HG03103 (cell line): Measurements from ENCODE around the gene S100A5.

Source experiments
- ATAC-seq: cut with Tn5 transposase; IDR thresholded peaks from one replicate; pipeline ENCODE4 v1.9.1; 2021; ENCODE audit warnings: low read depth; ENCODE audit not compliant: unreplicated experiment

S100A5 gene

DNA sequence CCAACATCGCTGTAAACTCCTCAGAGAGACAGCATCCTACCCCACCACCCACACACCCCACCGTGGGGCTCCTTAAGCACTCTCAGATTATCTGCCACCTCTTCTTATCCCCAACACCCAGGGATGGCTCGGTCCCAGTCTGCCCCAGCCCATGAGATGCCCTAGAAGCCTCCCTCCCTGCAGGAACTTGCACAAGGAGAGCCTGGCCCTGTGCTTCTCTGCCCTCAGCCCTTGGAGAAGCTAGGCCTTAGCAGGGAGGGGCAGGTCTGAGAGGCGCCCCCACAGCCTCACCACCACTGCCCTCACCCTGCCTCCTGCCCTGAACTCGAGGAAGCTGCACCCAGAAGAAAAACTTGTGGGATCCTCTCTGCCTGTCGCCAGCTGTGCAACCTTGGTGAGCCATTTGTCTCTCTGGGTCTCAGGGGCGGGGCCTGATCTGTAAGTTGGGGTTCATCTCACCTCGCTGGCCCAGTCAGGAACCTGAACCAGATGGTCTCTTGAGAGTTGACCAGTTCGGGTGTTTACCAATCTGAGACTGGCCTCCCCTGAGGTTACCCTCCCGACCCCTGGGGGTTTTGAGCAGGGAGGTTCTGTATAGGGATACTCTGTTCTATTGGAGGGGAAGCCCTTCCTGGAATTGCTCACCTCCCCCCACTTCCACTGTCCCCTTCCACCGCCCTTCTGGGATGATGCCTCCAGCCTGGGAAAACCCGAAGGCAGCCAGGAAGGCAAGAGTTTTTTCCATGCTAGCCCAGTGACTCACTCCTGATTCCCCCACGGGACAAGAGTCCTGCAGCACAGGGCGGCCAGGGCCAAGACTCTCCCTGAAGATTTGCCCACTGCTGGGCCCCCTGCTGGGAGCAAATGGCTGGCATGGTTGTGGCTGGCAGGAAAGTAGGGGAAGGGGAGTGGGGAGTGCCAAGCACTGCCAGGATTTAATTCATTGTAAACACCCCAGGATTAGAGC lies 8.3 kb upstream of the S100A5 start, which contains the start of gene S100A3:
Gene S100A3, minus strand, starts transcription at position 537 of the 967 bp plus-strand sequence. CDS start 773 bp downstream, outside the sequence.
- no peak for ATAC-seq

DNA sequence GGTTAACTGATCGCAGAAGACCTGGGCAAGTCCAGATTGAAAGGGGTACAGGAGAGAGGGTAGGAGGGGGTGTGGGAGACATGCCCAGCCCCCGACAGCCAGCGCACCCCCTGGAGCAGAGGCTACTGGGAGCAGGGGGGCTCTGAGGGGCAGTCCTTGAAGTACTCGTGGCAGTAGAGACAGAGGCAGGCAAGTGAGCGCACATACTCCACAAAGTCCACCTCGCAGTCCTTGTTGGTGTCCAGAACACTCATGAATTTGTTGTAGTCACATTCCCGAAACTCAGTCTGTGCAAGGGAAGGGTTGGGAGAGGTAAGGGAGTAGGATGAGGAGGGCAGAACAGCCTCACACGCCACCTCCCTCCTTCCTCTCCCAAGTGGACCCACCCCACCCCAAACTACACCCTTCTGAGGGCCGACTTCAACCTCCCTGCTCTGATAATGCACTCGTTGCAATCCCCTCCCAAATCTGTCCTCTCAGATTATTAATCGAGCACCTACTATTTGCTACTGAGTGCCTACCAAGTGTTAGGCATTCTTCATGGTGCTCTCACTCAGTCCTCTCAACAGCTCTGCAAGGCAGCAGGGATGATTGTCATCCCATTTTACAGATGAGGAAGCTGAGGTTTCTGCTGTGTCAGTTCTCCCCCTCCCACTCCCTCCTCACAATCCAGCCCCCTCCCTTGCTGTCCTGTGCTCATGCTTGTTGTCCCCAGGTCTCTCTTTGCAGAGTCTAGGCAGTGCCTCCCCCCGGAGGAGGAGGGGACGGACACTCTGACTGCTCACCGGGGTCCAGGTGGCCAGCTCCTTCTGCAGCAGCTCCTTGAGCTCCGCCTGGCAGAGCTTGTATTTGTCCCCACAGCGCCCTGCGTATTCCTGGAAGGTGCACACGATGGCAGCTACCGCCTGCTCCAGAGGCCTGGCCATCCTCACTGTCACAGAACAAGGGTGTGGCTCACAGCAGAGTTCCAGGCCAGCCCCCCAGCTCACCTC lies 7.1 kb upstream of the S100A5 start:
- ATAC-seq: no peak

DNA sequence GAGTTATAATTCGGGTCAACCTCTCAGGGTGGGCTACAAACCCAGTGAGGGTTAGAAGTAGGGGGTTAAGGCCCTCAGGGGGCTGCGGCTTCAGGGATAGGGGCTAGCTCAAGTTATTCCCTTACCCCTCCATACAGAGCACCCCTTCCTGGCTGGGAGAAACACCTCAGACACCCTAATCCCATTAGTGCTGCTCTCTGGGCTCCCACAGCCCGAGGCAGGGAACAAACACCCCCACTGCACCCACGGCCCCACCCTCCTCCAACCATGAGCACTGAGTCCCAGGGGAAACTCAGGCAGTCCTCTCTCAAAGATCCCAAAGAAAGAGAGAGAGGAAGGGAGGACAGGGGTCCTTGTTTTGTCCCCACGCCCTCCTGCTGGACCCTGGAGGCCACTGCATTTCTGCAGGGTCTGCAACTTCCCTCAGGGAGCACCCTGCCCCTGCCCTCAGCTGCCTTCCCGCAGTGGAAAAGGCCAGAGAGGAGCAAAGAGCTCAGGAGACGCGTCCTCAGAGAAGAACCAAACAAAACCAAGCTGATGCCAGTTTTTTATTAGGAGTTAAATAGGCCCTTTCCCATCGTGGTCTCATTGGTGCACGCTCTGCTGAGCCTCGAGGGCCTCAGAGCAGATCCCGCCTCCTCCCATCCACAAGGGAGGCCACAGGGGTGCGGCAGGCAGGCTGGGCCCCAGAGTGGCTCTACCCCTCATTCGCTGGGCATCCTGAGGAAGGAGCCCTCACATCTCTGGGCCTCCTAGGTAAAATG lies 6.2 kb upstream of the S100A5 start:
- ATAC-seq: no peak

DNA sequence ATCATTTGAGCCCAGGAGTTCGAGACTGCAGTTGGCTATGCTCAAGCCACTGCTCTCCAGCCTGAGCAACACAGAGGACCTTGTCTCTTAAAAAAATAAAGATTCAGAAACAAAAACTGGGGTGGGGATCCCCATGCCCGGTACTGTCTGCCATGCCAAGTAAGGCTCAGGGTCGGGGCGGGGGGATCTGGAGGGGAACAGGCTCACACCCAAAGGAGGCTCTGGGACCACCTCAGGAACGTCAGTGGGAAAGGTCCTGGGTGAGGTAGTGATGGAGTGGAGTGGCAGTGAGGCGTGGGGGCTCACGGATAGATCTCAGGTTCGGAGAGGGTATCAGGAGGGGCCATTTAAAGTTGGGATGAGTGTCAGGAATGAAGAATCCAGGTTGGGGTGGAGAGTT lies 5.6 kb upstream of the S100A5 start:
- ATAC-seq: no peak

DNA sequence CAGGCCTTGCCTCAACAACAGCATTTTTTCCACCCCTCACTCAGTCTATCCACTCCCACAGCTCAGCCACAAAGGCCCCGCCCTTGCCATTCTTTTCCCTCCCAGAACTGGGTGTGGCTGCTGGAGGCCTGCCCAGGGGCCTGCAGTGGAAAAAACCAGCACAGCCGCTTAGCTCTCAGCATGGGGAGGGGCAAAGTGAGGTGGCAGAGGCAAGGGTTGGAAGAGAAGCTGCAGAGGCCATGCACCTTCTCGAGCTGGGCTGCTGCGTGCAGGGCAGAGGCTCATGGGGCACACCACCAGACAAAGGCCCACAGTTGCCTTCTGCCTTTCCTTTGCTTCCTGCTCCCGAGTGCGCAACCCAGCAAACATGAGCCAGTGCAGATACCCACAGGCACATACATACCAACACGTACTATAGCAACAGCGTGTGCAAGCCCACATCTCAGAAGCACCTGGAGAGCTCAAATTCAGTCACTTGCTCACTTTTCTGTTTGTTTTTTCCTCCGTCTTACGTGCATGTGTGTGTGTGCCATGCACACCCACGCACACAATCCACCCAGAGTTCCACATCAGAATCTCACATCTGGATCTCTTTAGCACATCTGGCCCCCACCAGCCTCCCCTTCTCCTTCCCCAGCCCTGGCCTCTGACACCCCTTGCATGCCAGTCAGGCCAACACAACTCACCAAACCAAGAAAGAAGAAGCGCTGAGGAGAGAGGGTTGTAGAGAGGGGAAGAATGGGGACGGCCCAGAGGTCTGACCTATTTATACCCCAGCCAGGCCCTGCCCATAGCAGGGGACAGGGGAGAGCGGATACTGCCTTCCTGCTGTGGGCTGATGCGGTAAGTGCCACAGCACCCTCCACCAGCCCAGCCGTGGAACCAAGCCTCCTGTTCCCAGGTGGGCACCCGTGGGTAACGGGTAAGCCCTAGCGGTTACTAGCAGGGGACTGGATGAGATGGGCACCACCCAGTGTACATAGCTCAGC lies 4.6 kb upstream of the S100A5 start, which contains the start of gene S100A4:
Gene S100A4, minus strand, starts transcription at position 740 of the 989 bp plus-strand sequence. CDS start 1,012 bp downstream, outside the sequence.
- ATAC-seq: no peak

DNA sequence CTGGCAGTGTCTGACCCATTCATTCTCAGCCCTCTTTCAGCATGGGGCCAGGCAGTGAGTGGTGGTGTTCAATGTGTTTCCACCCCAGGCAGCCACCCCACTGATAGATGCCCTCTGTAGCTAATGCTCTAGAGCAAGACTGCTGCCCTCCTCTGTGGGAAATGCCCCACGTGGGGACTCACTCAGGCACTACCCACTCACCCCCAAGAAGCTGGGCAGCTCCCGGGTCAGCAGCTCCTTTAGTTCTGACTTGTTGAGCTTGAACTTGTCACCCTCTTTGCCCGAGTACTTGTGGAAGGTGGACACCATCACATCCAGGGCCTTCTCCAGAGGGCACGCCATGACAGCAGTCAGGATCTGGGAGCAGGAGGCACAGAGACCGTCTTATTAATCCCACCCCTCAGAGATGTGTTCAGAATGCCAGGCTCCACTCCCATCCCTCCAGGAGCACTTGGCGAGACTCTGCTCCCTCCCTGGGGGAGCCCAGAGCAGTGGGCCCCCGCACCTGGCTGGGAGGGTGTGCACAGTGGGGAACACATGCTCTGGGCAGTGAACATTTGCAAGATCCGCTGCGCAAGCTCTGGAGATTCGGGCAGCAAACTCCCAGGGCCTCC lies 3.8 kb upstream of the S100A5 start:
- no peak for ATAC-seq

DNA sequence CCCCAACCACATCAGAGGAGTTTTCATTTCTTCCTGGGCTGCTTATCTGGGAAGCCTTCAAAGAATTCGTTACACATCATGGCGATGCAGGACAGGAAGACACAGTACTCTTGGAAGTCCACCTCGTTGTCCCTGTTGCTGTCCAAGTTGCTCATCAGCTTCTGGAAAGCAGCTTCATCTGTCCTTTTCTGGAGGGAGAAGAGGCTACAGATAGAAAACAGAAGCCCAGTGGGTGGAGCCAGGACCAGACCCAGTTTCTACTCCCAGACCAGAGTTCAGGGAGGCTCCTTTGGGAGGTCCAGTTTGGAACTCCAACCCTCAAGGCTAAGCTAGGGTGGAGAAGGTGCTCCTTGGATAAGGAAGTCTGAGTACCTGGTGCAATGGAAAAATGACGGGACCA lies 3.0 kb upstream of the S100A5 start:
- ATAC-seq: no peak

DNA sequence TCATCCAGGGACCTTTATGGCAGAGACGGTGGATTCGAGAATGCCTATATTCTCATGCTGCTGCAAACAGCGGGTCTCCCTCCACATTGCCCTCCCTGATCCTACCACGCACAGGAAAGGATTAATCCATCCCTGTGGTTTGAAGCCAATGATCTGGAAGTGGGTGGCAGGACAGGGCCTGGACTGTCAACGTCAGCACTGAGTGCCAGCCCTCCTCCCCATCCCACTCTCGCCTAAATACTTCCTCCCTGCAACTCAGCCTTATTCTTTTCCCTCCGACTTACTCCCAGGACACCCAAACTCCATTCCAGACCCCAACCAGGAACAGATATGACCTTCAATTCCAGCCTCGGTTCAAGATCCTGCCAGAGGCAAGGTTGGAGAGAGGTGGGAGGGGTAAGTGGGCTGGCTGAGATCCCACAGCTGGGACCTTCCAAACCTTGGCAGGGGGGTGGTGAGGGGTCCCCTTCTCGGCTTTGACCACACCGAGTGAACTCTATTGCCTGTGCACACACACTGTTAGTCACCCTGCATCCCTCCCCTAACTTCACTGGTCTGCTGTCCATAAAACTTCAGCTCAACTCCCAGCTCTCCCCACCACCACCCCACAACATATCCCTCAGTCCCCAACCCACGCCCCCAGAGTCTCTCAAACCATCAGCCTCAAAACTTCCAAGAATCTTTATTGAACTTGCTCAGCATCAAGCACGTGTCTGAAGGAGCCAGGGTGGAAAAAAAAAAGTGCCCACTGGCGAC lies 2.4 kb upstream of the S100A5 start:
- no peak for ATAC-seq

DNA sequence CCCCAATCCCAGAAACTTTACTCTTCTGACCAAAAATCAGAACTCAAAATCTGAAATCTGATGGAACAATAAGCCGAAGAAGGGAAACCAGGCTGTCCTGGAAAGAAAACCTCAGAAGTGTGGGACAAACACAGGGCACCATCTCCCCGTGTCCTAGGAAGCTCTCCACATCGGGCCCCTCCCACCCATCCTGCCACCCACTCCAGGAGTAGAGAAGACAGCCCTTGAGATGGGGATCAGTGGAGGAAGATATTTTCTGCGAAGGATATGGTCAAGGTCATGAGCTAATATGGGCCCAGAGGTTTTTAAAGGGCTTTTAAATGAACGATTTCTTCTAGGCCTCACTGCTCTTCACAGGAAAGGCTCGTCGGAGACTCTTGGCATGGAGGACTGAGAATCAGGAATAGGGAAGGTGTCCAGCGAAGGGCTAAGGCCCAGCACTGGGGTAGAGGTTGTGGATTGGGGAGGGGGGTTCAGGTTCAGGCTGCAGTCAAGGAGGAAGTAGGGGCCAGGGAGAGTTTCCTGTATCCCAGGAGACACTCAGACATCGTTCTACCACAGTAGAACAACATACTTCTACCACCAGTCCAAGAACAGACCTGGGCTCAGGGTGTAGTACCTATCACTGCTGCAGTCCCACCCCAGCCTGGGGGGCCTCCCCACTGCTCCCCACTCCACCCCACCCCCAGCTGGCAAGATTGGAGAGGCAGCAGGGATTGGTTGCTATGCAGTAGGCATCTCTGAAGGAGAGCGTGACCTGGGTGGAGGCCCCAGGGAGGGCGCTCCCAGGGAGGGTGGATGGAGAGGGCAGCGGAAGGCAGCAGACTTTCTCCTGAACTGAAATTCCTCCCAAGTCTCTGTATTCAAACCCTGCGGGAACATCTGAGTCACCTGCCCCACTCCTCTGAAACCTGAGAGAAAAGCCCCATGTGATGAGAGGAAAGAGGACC lies 1.2 kb upstream of the S100A5 start:
- no peak for ATAC-seq

DNA sequence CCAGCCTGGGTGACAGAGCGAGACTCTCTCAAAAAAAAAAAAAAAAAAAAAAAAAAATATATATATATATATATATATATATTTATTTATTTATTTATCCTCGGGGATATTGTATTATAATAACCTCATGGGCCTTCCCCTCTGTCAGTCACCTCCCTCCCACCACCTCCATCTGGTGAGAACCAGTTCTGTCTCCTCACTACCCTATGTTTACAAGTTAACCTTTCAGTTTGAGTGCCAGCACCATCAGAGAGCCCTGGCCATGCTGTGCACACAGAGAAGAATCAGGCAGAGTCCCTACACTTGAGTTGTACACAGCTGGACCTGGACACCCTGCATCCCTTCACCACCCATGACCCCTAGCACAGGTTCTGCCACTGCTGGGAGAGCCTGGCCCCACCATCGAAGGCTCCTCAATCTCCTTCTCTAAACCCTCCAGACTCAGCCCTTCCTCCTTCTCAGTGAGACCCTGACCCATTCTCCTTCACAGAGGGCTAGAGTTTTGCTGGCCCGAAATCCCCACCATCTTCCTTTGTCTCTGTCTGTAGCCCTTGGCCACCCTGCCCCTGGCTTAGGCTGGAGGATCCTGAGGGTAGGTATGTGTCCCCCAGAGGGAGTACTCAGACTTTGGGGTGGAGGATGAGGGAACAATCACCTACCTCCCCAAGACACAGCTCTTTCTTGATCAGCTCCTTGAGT lies 1.2 kb downstream of the S100A5 start:
- ATAC-seq: no peak

DNA sequence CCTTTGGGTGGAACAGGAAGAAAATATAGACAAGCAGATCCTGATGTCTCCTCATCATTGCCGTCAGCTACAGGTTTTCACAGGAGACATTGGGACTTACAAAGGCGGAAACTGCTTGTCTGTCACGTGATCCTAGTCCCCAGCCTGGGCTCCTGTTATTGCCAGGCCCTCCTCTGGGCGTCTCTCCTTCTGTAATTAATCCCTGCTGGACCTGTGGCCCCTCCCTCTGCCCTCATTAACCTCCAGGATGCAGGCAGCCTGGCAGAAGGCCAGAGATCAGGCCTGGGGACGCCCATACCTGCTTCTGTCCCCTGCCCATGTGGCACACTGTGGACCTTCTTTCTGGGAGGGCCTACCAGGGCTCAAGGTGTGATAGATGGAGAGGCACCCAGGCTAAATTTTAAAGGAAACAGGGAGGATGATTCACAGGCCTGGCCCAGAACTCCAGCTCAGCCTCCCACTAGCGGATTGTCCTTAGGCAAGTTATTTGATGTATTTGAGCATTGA lies 2.4 kb downstream of the S100A5 start:
- no peak for ATAC-seq

DNA sequence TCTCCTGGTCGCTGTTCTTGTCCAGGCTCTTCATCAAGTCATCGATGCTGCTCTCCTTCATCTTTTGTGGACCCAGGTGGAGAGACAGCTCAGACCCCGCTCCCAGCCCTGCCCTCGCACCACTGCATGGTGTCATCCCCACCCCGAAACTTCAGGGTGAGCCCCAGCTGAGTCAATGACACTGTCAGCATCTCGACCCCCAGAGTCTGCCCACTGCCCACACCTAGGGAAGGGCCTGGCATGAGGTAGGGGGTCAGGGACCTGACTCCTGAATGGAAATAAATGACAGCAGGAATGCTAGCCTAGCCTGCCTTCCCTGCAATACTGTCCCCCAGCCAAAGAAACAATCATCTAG lies 3.4 kb downstream of the S100A5 start:
- ATAC-seq: no peak

DNA sequence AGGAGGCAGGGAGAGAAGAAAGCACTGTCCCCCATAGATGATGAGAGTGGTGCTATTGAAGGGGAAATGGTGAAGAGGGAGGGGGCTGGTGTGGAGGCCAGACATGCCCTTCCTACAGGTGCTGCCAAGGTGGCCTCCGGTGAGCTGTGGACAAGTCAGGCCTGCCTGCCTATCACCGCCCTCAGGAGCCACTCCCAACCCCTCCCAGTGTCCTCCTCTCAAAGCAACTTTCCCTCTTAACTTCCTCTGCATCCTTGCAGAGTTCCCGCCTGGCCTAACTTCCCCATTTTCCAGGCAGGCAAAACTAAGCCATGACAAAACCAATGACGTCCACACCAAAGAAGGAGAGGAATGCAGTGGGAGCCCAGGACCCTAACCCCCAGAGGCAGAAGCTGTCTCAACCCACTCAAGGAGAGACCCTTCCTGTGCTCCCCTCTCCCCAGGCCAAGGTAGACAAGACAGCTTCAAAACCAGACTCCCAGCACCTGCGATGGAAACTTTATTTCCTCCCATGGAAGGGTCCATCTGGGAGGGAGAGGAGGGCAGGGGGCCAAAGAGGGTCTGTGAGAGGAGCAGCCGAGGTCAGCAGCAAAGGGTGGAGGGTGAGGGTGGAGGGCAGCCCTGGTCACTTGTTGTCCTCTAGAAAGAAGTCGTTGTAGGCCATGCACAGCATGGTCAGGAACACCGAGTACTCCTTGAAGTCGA lies 3.9 kb downstream of the S100A5 start:
- ATAC-seq: no peak

DNA sequence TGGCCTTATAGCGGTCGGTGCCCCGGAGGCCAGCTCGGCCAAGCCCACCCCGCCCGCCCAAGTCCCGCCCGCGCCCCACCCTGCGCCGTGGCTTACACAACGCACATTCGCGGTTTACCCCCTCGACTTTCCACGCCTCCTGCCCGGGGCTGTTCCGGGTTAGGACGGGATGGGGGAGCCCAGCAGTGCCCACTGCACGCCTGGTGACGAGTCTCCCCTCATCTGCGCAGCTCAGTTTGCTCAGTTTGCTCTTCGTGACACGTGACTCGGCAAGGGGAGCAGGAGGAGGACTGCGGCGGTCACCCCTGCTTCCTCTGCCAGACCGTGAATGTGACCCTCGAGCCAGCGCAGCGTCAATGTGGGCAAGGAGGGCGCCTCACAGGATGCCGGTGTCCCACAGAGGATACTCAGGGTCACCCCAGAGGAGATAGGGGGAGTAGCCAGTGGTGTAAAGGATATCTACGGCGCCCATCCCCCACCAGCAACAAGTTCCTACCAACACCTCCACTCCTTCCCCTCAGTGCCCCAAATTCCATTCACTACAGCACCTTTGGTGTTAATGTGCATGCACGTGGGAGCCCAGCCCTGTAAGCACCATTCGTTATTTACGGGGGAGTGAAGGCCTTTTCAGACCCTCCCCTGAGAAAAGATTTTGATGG lies 4.6 kb downstream of the S100A5 start:
- ATAC-seq: no peak
